Activated T-helper 17 cell treated with anti-CD3 and anti-CD28 coated beads, Interleukin-2, amount 50 U/mL, for 72 hours (primary cell): Measurements from ENCODE around the gene KRT33A. TPM values are rescaled to one million over a fixed set of nuclear protein-coding genes. Genes with fewer than 3 reads are reported as not detected.

ENCODE experiments used
- ATAC-seq: fragments of 150-1000 bp; cut with Tn5 transposase; replicated peaks from 2 replicates; pipeline ENCODE4 v1.10.0; 2021; ENCODE audit warnings: mild to moderate bottlenecking, moderate library complexity
- H3K27ac Mint-ChIP-seq: one replicate; pipeline ENCODE4 v1.8.0; 2022; ENCODE audit warnings: mixed read lengths
- H3K27me3 Mint-ChIP-seq: one replicate; pipeline ENCODE4 v1.8.0; 2022; ENCODE audit warnings: mixed read lengths
- H3K36me3 Mint-ChIP-seq: one replicate; pipeline ENCODE4 v1.8.0; 2022; ENCODE audit warnings: low read depth, mild to moderate bottlenecking, mixed read lengths
- H3K4me1 Mint-ChIP-seq: one replicate; pipeline ENCODE4 v1.8.0; 2022; ENCODE audit warnings: mixed read lengths
- H3K4me3 Mint-ChIP-seq: one replicate; pipeline ENCODE4 v1.8.0; 2022; ENCODE audit warnings: mild to moderate bottlenecking, mixed read lengths
- H3K9me3 Mint-ChIP-seq: one replicate; pipeline ENCODE4 v1.8.0; 2022; ENCODE audit warnings: mixed read lengths
- total RNA-seq, 2 donors: library from RNA; stranded (reverse); gene quantifications; one replicate each; pipeline ENCODE4 v1.2.3, GENCODE V29; 2022

The KRT33A gene
- total RNA-seq, 2 donors from 2014 or later: not detected

DNA sequence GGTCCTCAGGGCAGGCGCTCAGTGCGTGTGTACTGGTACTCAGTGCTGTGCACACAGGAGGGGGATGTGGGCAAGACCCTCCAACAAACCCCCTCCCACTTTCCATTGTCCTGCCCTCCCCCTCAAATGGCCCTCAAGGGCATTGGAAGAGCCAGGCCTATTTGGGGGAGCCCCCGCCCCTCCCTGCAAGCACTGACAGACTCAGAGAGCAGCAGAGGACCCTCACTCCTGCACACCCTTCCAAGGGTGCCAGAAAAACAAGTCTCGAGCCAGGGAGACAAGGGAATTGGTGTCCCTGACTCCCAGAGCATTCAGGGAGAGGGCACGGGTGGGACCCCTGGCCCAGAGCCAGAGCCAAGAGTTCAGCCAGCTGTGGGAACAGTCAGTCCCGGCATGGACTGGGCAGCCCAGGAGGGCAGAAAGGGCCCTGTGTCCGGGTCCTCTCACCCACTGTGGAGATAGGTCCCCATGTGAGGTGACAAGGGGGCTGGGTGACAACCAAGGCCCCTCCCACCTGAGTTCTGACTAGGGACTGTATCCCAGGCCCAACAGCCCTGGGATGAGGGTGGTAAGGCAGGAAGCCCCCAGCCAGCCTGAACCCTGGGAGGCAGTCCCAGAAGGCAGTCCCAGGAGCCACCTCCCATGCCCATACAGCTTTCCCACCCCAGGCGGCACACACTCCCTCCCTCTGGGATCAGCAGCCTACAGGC lies 23.1 kb downstream of the KRT33A start:
- Mint-ChIP-seq H3K27ac (peak overlapping the region; percentile 76), H3K36me3 (no peaks in the 10 kb centered on the region)

GRCh38 chr17:41326173-41327145 lies 24.2 kb downstream of the KRT33A start:
- no peaks in the 10 kb centered on the region for H3K36me3 Mint-ChIP-seq
- no peak overlapping the region for H3K4me3 Mint-ChIP-seq
- peaks cover 17% of the 10 kb centered on the region for H3K4me1 Mint-ChIP-seq
- H3K9me3 Mint-ChIP-seq: no peaks in the 10 kb centered on the region
- no peaks in the 10 kb centered on the region for H3K27me3 Mint-ChIP-seq
- H3K27ac Mint-ChIP-seq: peak overlapping the region; percentile 76
- ATAC-seq: peak; percentile 8

More for the DNA sequence above, 23.1 kb downstream of the KRT33A start:
- H3K27me3 Mint-ChIP-seq: no peaks in the 10 kb centered on the region
- no peaks in the 10 kb centered on the region for H3K9me3 Mint-ChIP-seq
- peak overlapping the region; percentile 28 for H3K4me3 Mint-ChIP-seq
- H3K4me1 Mint-ChIP-seq: peaks cover 20% of the 10 kb centered on the region
- no peak for ATAC-seq

GRCh38 chr17:41325611-41326010 lies 25.0 kb downstream of the KRT33A start:
- Mint-ChIP-seq H3K27ac (peak overlapping the region; percentile 76), H3K27me3 (no peaks in the 10 kb centered on the region), H3K4me1 (peaks cover 17% of the 10 kb centered on the region), H3K9me3 (no peaks in the 10 kb centered on the region), H3K36me3 (no peaks in the 10 kb centered on the region), H3K4me3 (no peak overlapping the region)
- no peak for ATAC-seq

DNA sequence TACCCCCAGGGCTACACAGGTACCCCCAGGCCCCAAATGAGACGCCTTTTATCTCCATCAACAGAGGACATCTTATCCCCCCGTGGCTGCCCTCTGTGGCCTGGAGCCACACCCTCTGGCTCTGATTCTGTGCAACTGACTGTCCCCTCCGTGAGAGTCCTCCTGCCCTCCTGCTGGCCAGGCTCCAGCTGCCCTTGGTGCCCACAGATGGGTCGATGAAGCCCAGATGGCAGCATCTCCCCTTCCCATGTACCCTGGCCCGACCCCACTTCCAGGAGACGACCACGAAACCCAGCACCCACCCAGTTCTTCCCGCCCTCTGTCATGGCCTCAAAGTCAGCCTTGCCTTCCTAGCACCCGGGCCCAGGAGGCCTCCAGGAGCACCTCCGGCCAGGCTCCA lies 25.5 kb downstream of the KRT33A start:
- Mint-ChIP-seq H3K4me3 (no peak overlapping the region), H3K36me3 (no peaks in the 10 kb centered on the region), H3K4me1 (peaks cover 17% of the 10 kb centered on the region), H3K9me3 (no peaks in the 10 kb centered on the region), H3K27me3 (no peaks in the 10 kb centered on the region), H3K27ac (no peak overlapping the region)
- ATAC-seq: no peak

DNA sequence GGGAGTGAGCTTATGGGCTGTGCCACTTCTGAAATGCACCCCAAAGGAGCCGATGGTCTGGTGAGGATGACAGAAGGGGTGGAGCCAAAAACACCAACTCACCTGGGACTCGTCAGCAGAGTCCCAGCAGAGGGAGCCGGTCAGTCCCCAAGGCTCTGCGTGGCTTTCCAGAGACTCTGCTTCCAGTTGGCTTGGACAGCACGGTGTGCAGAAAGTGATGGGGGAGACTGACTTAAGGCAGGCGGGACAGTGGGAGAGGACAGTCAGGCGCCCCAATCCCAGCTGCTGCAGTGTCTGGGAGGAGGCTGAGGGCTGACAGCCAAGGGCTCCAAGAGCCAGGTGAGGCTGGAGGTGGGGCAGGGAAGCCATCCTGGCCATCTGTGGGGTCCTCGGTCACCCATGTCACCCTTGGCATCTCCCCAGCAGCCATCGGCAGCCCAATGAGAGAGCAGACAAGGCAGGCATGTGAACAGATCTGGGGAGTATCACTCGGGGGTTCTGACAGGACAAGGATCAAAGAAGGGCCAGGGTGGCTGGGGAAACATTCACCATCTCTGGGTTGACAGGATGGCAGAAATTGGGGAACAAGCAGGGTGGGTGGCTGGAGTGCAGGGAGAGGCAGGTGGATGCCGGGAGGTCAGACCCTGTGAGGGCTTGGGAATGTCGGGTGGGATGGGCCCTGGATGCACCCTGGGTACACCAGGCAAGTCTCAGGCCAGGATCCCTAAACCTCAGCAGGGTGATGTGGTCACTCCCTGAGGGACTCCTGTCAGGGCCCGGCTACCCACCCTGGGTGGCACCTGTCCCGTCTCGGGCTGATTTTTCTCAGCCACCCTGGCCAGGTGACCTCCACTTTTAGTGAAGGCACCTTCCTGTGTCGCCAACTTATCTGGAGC lies 26.2 kb downstream of the KRT33A start:
- Mint-ChIP-seq H3K4me1 (peaks cover 17% of the 10 kb centered on the region), H3K36me3 (no peaks in the 10 kb centered on the region), H3K27me3 (no peaks in the 10 kb centered on the region), H3K9me3 (no peaks in the 10 kb centered on the region), H3K4me3 (no peak overlapping the region), H3K27ac (peak overlapping the region; percentile 37)
- ATAC-seq: peak; percentile 65

GRCh38 chr17:41322903-41323895 lies 27.4 kb downstream of the KRT33A start:
- H3K4me1 Mint-ChIP-seq: peaks cover 11% of the 10 kb centered on the region
- no peaks in the 10 kb centered on the region for H3K9me3 Mint-ChIP-seq
- H3K36me3 Mint-ChIP-seq: no peaks in the 10 kb centered on the region
- no peak overlapping the region for H3K4me3 Mint-ChIP-seq
- H3K27me3 Mint-ChIP-seq: no peaks in the 10 kb centered on the region
- no peak for ATAC-seq
- peak overlapping the region; percentile 59 for H3K27ac Mint-ChIP-seq

- peak overlapping the region; percentile 59 for H3K27ac Mint-ChIP-seq
- no peaks in the 10 kb centered on the region for H3K9me3 Mint-ChIP-seq
- peak; percentile 62 for ATAC-seq
- no peaks in the 10 kb centered on the region for H3K27me3 Mint-ChIP-seq
- H3K36me3 Mint-ChIP-seq: no peaks in the 10 kb centered on the region
- H3K4me3 Mint-ChIP-seq: no peak overlapping the region
- H3K4me1 Mint-ChIP-seq: peaks cover 11% of the 10 kb centered on the region
Measured at GRCh38 chr17:41322094-41322902, 28.3 kb downstream of the KRT33A start.

DNA sequence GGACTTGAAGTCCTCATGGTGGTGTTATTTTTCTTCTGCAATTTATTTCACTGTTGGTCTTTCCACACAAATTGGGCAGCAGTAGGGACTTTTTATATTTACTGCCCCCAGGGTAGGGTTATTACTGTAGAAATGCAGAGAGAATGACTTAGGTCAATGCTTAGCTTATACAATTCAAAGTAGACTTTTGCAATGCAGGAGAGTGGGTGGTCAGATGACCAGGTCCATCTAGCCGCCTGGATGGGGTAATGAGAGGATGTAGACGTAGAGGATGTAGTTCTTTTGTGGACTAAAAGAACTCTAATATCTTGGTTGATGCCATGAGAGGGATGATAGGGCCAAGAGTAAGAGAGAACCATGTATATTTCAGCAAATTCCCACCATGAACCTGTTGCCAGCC lies 32.4 kb downstream of the KRT33A start:
- H3K4me3 Mint-ChIP-seq: no peak overlapping the region
- H3K27ac Mint-ChIP-seq: no peak overlapping the region
- H3K9me3 Mint-ChIP-seq: no peaks in the 10 kb centered on the region
- H3K27me3 Mint-ChIP-seq: no peaks in the 10 kb centered on the region
- H3K36me3 Mint-ChIP-seq: no peaks in the 10 kb centered on the region
- peaks cover 5% of the 10 kb centered on the region for H3K4me1 Mint-ChIP-seq
- no peak for ATAC-seq

- Mint-ChIP-seq H3K27me3 (no peaks in the 10 kb centered on the region), H3K9me3 (no peaks in the 10 kb centered on the region), H3K4me3 (no peak overlapping the region), H3K36me3 (no peaks in the 10 kb centered on the region), H3K27ac (peak overlapping the region; percentile 38), H3K4me1 (peaks cover 6% of the 10 kb centered on the region)
- ATAC-seq: no peak
Measured at GRCh38 chr17:41315814-41316445, 34.7 kb downstream of the KRT33A start.

DNA sequence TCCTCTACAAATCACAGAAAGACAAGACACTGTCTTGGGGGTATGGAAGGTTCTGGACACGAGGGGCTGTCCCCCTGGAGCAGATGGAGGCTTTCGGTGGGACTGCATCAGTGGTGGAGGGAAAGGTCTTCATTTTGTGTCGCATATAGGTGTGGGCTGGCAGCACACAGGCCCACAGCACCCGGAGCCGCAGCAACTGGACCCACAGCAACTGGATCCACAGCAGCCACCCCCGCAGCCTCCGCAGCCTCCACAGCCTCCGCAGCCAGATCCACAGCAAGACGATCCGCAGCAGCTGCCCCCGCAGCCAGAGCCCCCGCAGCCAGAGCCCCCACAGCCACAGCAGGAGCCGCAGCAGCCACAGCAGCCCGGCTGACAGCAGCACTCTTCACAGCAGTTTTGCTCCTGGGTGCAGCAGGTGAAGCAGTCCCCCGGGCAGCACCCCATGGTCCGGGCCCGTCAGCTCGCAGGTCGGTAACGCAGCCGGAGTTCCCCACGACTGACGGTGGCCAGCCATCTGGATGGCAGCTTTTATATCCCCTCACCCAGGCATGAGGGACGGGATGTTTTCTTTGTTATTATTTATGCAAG lies 35.3 kb downstream of the KRT33A start, which contains the start of gene KRTAP17-1:
TSS of gene KRTAP17-1 (minus strand) at position 507 of the 591 bp plus-strand sequence. CDS start at position 447, 60 bp downstream.
- no peaks in the 10 kb centered on the region for H3K27me3 Mint-ChIP-seq
- no peaks in the 10 kb centered on the region for H3K9me3 Mint-ChIP-seq
- no peaks in the 10 kb centered on the region for H3K36me3 Mint-ChIP-seq
- no peak within 1 kb of the TSS for H3K4me3 Mint-ChIP-seq
- H3K27ac Mint-ChIP-seq: peak within 1 kb of the TSS; percentile 38
- no peak for ATAC-seq
- peaks cover 6% of the 10 kb centered on the region for H3K4me1 Mint-ChIP-seq

GRCh38 chr17:41311111-41311510 lies 39.5 kb downstream of the KRT33A start:
- no peak overlapping the region for H3K4me3 Mint-ChIP-seq
- ATAC-seq: no peak
- peaks cover 39% of the 10 kb centered on the region for H3K4me1 Mint-ChIP-seq
- H3K27me3 Mint-ChIP-seq: no peaks in the 10 kb centered on the region
- H3K27ac Mint-ChIP-seq: no peak overlapping the region
- no peaks in the 10 kb centered on the region for H3K9me3 Mint-ChIP-seq
- H3K36me3 Mint-ChIP-seq: no peaks in the 10 kb centered on the region

GRCh38 chr17:41308918-41309359 lies 41.7 kb downstream of the KRT33A start, which contains the start of gene KRTAP16-1:
TSS of gene KRTAP16-1 (minus strand) at chr17:41309309. CDS start at chr17:41309253, 56 bp downstream.
- Mint-ChIP-seq H3K9me3 (no peaks in the 10 kb centered on the region), H3K27me3 (no peaks in the 10 kb centered on the region), H3K4me3 (peak within 1 kb of the TSS; percentile 84), H3K4me1 (peaks cover 39% of the 10 kb centered on the region), H3K27ac (peak within 1 kb of the TSS; percentile 94), H3K36me3 (no peaks in the 10 kb centered on the region)
- ATAC-seq: peak; percentile 75
